HG03575 (cell line): ENCODE results near the gene CYP26A1.
"Not testable (repeated sequence)": the region's sequence is repeated elsewhere in the genome, so short reads cannot be mapped to it uniquely, and the experiment has no call there.

ENCODE experiments used
- ATAC-seq: cut with Tn5 transposase; IDR thresholded peaks from one replicate; pipeline ENCODE4 v1.9.1; 2021; ENCODE audit not compliant: unreplicated experiment, insufficient number of reproducible peaks, low FRiP score; ENCODE audit errors: extremely low read depth

CYP26A1 gene

GRCh38 chr10:93076871-93077270 is 3.2 kb downstream of the CYP26A1 start:
- no peak for ATAC-seq

- no peak for ATAC-seq
These were observed 4.2 kb downstream of the CYP26A1 start for GRCh38 chr10:93077860-93078337.

- no peak for ATAC-seq
These were observed 6.1 kb downstream of the CYP26A1 start for GRCh38 chr10:93079663-93080349.

- ATAC-seq, result no peak
These were observed 6.8 kb downstream of the CYP26A1 start for GRCh38 chr10:93080350-93081046.

- ATAC-seq, result no peak
These were observed 7.6 kb downstream of the CYP26A1 start for GRCh38 chr10:93081318-93081717.

GRCh38 chr10:93081834-93082233 is 8.1 kb downstream of the CYP26A1 start:
- no peak for ATAC-seq

GRCh38 chr10:93083743-93084539 is 10.2 kb downstream of the CYP26A1 start:
- ATAC-seq, result no peak

- ATAC-seq, result no peak
These were observed 11.7 kb downstream of the CYP26A1 start for GRCh38 chr10:93085272-93085859.

- ATAC-seq, result no peak
These were observed 12.6 kb downstream of the CYP26A1 start for GRCh38 chr10:93086289-93086688.

GRCh38 chr10:93087846-93088245 is 14.2 kb downstream of the CYP26A1 start:
- no peak for ATAC-seq

- no peak for ATAC-seq
These were observed 14.8 kb downstream of the CYP26A1 start for GRCh38 chr10:93088466-93088865.

- ATAC-seq, result no peak
These were observed 16.9 kb downstream of the CYP26A1 start for GRCh38 chr10:93090619-93091018.

GRCh38 chr10:93091960-93092359 is 18.3 kb downstream of the CYP26A1 start:
- no peak for ATAC-seq

GRCh38 chr10:93095225-93095624 is 21.5 kb downstream of the CYP26A1 start:
- ATAC-seq, result no peak

- ATAC-seq, result no peak
These were observed 23.2 kb downstream of the CYP26A1 start for GRCh38 chr10:93096901-93097300.

- ATAC-seq, result no peak
These were observed 23.7 kb downstream of the CYP26A1 start for GRCh38 chr10:93097386-93097785.

GRCh38 chr10:93098816-93099215 is 25.1 kb downstream of the CYP26A1 start:
- no peak for ATAC-seq

- ATAC-seq, result no peak
These were observed 26.0 kb downstream of the CYP26A1 start for GRCh38 chr10:93099670-93100069.

- ATAC-seq, result not testable (repeated sequence)
These were observed 27.5 kb downstream of the CYP26A1 start for GRCh38 chr10:93101148-93101547.
